ENCODE measurements around the gene CCT6B.

GRCh38 chr17:35010093-35010492, 48.8 kb upstream of the CCT6B start:
- TF ChIP-seq, protein P1, sequence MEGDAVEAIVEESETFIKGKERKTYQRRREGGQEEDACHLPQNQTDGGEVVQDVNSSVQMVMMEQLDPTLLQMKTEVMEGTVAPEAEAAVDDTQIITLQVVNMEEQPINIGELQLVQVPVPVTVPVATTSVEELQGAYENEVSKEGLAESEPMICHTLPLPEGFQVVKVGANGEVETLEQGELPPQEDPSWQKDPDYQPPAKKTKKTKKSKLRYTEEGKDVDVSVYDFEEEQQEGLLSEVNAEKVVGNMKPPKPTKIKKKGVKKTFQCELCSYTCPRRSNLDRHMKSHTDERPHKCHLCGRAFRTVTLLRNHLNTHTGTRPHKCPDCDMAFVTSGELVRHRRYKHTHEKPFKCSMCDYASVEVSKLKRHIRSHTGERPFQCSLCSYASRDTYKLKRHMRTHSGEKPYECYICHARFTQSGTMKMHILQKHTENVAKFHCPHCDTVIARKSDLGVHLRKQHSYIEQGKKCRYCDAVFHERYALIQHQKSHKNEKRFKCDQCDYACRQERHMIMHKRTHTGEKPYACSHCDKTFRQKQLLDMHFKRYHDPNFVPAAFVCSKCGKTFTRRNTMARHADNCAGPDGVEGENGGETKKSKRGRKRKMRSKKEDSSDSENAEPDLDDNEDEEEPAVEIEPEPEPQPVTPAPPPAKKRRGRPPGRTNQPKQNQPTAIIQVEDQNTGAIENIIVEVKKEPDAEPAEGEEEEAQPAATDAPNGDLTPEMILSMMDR (IDR thresholded peaks at IDR 0.05), result no peak
- TF ChIP-seq ZSCAN20 (CRISPR knock-in tag; IDR thresholded peaks at IDR 0.05) (no peak), RFX5 (IDR thresholded peaks at IDR 0.05) (no peak), SMC3 (IDR thresholded peaks at IDR 0.05) (no peak), POLR2A (IDR thresholded peaks at IDR 0.05; ENCODE audit: low read length) (no peak), KDM1A (IDR thresholded peaks at IDR 0.05; ENCODE audit: low read depth) (no peak), ZC3H11A (IDR thresholded peaks at IDR 0.05) (no peak), JUNB (IDR thresholded peaks at IDR 0.05) (no peak), SREBF2 (IDR thresholded peaks at IDR 0.05) (no peak), MAX (IDR thresholded peaks at IDR 0.05) (no peak), ZFP36 (IDR thresholded peaks at IDR 0.05; ENCODE audit: borderline replicate concordance, partially characterized antibody) (no peak)
- TF ChIP-seq, protein P2, sequence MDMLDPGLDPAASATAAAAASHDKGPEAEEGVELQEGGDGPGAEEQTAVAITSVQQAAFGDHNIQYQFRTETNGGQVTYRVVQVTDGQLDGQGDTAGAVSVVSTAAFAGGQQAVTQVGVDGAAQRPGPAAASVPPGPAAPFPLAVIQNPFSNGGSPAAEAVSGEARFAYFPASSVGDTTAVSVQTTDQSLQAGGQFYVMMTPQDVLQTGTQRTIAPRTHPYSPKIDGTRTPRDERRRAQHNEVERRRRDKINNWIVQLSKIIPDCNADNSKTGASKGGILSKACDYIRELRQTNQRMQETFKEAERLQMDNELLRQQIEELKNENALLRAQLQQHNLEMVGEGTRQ (IDR thresholded peaks at IDR 0.05), result no peak
- TF ChIP-seq, protein P3, sequence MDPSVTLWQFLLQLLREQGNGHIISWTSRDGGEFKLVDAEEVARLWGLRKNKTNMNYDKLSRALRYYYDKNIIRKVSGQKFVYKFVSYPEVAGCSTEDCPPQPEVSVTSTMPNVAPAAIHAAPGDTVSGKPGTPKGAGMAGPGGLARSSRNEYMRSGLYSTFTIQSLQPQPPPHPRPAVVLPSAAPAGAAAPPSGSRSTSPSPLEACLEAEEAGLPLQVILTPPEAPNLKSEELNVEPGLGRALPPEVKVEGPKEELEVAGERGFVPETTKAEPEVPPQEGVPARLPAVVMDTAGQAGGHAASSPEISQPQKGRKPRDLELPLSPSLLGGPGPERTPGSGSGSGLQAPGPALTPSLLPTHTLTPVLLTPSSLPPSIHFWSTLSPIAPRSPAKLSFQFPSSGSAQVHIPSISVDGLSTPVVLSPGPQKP (IDR thresholded peaks at IDR 0.05; ENCODE audit: low read depth, low read length), result no peak

All from A549 (cell line).